WTC11 (cell line): ENCODE data around the gene SHISA6. TPM values are rescaled to one million over a fixed set of nuclear protein-coding genes. Genes with fewer than 3 reads are reported as not detected.

ENCODE experiments used
- ATAC-seq: fragments of 200-7000 bp; cut with Tn5 transposase; 2 replicates; pipeline ENCODE4 v1.10.0; 2021; ENCODE audit warnings: mild to moderate bottlenecking, moderate library complexity
- CTCF ChIA-PET: fragments of 300-600 bp; sonication (Branson Sonifier 250); formaldehyde crosslinking; loops from one replicate; lab custom pipeline; 2021; ENCODE audit warnings: antibody characterized with exemption; lab: Charles Lee
- POLR2A ChIA-PET: fragments of 350-600 bp; sonication (Branson Sonifier 250); formaldehyde crosslinking; loops from one replicate; lab custom pipeline; 2021; ENCODE audit warnings: antibody characterized with exemption; lab: Charles Lee
- DNase-seq: peaks from one replicate; pipeline ENCODE4 v3.0.0; 2021; ENCODE audit warnings: low spot score
- H3K27ac Mint-ChIP-seq: 2 replicates; pipeline ENCODE4 v1.8.0; 2021; ENCODE audit warnings: mixed read lengths
- H3K27me3 Mint-ChIP-seq: 2 replicates; pipeline ENCODE4 v1.8.0; 2021; ENCODE audit warnings: low read depth, mild to moderate bottlenecking, moderate library complexity, mixed read lengths
- H3K36me3 Mint-ChIP-seq: 2 replicates; pipeline ENCODE4 v1.8.0; 2021; ENCODE audit warnings: mixed read lengths
- H3K4me1 Mint-ChIP-seq: 2 replicates; pipeline ENCODE4 v1.8.0; 2022; ENCODE audit warnings: mixed read lengths
- H3K4me3 Mint-ChIP-seq: 2 replicates; pipeline ENCODE4 v1.8.0; 2021; ENCODE audit warnings: mild to moderate bottlenecking, moderate library complexity, mixed read lengths
- H3K9me3 Mint-ChIP-seq: 2 replicates; pipeline ENCODE4 v1.8.0; 2021; ENCODE audit warnings: mixed read lengths
- CBFB ChIP-seq: sonication (generic); formaldehyde crosslinking; IDR thresholded peaks from 2 replicates; pipeline ENCODE4 v1.8.1; 2022; ENCODE audit warnings: mild to moderate bottlenecking, low read depth, missing genetic modification reagents
- CREM ChIP-seq: sonication (generic); formaldehyde crosslinking; IDR thresholded peaks from 2 replicates; pipeline ENCODE4 v1.8.1; 2022; ENCODE audit warnings: mild to moderate bottlenecking, missing genetic modification reagents, moderate library complexity
- ELF4 ChIP-seq: sonication (generic); formaldehyde crosslinking; IDR thresholded peaks from 2 replicates; pipeline ENCODE4 v1.8.1; 2022; ENCODE audit warnings: low read depth, mild to moderate bottlenecking, moderate library complexity, missing genetic modification reagents
- FOXJ3 ChIP-seq: sonication (generic); formaldehyde crosslinking; IDR thresholded peaks from 2 replicates; pipeline ENCODE4 v1.9.0; 2021; ENCODE audit warnings: missing genetic modification reagents, mild to moderate bottlenecking, borderline replicate concordance
- MXD4 ChIP-seq: fragments of 250-450 bp; sonication (Bioruptor Pico); IDR thresholded peaks from 2 replicates; pipeline ENCODE4 v1.8.0; 2021; ENCODE audit warnings: mild to moderate bottlenecking, moderate library complexity, borderline replicate concordance
- NFE2L1 ChIP-seq: sonication (generic); formaldehyde crosslinking; IDR thresholded peaks from 2 replicates; pipeline ENCODE4 v1.8.1; 2023; ENCODE audit warnings: missing genetic modification reagents
- NR3C1 ChIP-seq: sonication (generic); formaldehyde crosslinking; conservative IDR thresholded peaks from 2 replicates; pipeline ENCODE4 v1.8.1; 2023; ENCODE audit warnings: low read depth, mild to moderate bottlenecking, missing genetic modification reagents
- SMAD4 ChIP-seq: sonication (generic); formaldehyde crosslinking; IDR thresholded peaks from 2 replicates; pipeline ENCODE4 v1.8.0; 2022; ENCODE audit warnings: mild to moderate bottlenecking, missing genetic modification reagents
- TCF7 ChIP-seq: sonication (generic); formaldehyde crosslinking; IDR thresholded peaks from 2 replicates; pipeline ENCODE4 v1.8.0; 2022; ENCODE audit warnings: mild to moderate bottlenecking, low read depth, missing genetic modification reagents, moderate library complexity
- TEAD1 ChIP-seq: sonication (generic); formaldehyde crosslinking; IDR thresholded peaks from 2 replicates; pipeline ENCODE4 v1.8.0; 2022; ENCODE audit warnings: mild to moderate bottlenecking, missing genetic modification reagents
- ZNF232 ChIP-seq: sonication (generic); formaldehyde crosslinking; IDR thresholded peaks from 2 replicates; pipeline ENCODE4 v1.8.0; 2022; ENCODE audit warnings: mild to moderate bottlenecking, missing genetic modification reagents
- ZNF416 ChIP-seq: fragments of 250-450 bp; sonication (Bioruptor Pico); IDR thresholded peaks from 2 replicates; pipeline ENCODE4 v1.9.0; 2021; ENCODE audit warnings: mild to moderate bottlenecking, inconsistent platforms
- ZNF423 ChIP-seq: fragments of 250-450 bp; sonication (Bioruptor Pico); IDR thresholded peaks from 2 replicates; pipeline ENCODE4 v2.1.2; 2022; ENCODE audit warnings: mild to moderate bottlenecking, moderate library complexity
- total RNA-seq: library from RNA; stranded (reverse); gene quantifications from 3 replicates; pipeline ENCODE4 v1.2.3, GENCODE V29; 2021
- TF ChIP-seq, protein P1 (sequence below): sonication (generic); formaldehyde crosslinking; conservative IDR thresholded peaks from 2 replicates; pipeline ENCODE4 v1.8.1; 2023; ENCODE audit warnings: mild to moderate bottlenecking, low read depth, missing genetic modification reagents, moderate library complexity
- TF ChIP-seq, protein P2 (sequence below): fragments of 200-600 bp; IDR thresholded peaks from 2 replicates; pipeline ENCODE4 v1.8.0; 2022; ENCODE audit warnings: antibody characterized with exemption
- TF ChIP-seq, protein P3 (sequence below): fragments of 250-450 bp; sonication (Bioruptor Pico); IDR thresholded peaks from 2 replicates; pipeline ENCODE4 v1.9.0; 2021; ENCODE audit warnings: mild to moderate bottlenecking
- TF ChIP-seq, protein P4 (sequence below): sonication (generic); formaldehyde crosslinking; IDR thresholded peaks from 2 replicates; pipeline ENCODE4 v1.8.1; 2023; ENCODE audit warnings: mild to moderate bottlenecking, missing genetic modification reagents, borderline replicate concordance
- TF ChIP-seq, protein P5 (sequence below): fragments of 250-450 bp; sonication (Bioruptor Pico); IDR thresholded peaks from 2 replicates; pipeline ENCODE4 v1.9.0; 2021; ENCODE audit warnings: mild to moderate bottlenecking
- TF ChIP-seq, protein P6 (sequence below): sonication (generic); formaldehyde crosslinking; IDR thresholded peaks from 2 replicates; pipeline ENCODE4 v1.8.1; 2023; ENCODE audit warnings: mild to moderate bottlenecking, missing genetic modification reagents, moderate library complexity
- TF ChIP-seq, protein P7 (sequence below): fragments of 250-450 bp; sonication (Bioruptor Pico); conservative IDR thresholded peaks from 2 replicates; pipeline ENCODE4 v1.9.0; 2021; ENCODE audit warnings: mild to moderate bottlenecking

The SHISA6 gene
- total RNA-seq, 1 experiment from 2014 or later: 1.1 TPM

DNA sequence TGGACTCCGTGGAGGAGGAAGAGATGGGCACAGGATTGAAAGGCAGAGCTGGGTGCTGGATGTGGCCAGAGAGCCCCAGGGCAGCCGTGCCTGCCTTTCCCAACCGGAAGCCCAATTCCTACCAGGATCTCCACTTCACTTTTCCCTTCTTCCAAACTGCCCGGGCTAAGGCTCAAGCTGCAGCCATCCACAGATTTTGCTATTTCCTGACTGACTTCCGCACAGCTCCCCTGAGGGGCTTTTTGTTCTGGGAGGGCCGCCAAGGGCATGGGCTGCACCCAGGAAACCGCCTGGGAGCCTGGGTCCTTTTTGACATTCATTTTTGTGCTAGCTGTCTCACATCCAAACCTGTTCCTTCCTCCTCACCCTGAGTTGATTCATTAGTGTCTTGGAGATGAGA lies 4.2 kb downstream of the SHISA6 start (continued):
- TF ChIP-seq, protein P1, sequence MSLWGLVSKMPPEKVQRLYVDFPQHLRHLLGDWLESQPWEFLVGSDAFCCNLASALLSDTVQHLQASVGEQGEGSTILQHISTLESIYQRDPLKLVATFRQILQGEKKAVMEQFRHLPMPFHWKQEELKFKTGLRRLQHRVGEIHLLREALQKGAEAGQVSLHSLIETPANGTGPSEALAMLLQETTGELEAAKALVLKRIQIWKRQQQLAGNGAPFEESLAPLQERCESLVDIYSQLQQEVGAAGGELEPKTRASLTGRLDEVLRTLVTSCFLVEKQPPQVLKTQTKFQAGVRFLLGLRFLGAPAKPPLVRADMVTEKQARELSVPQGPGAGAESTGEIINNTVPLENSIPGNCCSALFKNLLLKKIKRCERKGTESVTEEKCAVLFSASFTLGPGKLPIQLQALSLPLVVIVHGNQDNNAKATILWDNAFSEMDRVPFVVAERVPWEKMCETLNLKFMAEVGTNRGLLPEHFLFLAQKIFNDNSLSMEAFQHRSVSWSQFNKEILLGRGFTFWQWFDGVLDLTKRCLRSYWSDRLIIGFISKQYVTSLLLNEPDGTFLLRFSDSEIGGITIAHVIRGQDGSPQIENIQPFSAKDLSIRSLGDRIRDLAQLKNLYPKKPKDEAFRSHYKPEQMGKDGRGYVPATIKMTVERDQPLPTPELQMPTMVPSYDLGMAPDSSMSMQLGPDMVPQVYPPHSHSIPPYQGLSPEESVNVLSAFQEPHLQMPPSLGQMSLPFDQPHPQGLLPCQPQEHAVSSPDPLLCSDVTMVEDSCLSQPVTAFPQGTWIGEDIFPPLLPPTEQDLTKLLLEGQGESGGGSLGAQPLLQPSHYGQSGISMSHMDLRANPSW: no peak
- no peak for TF ChIP-seq NFE2L1 (CRISPR knock-in tag)
- TF ChIP-seq, protein P2, sequence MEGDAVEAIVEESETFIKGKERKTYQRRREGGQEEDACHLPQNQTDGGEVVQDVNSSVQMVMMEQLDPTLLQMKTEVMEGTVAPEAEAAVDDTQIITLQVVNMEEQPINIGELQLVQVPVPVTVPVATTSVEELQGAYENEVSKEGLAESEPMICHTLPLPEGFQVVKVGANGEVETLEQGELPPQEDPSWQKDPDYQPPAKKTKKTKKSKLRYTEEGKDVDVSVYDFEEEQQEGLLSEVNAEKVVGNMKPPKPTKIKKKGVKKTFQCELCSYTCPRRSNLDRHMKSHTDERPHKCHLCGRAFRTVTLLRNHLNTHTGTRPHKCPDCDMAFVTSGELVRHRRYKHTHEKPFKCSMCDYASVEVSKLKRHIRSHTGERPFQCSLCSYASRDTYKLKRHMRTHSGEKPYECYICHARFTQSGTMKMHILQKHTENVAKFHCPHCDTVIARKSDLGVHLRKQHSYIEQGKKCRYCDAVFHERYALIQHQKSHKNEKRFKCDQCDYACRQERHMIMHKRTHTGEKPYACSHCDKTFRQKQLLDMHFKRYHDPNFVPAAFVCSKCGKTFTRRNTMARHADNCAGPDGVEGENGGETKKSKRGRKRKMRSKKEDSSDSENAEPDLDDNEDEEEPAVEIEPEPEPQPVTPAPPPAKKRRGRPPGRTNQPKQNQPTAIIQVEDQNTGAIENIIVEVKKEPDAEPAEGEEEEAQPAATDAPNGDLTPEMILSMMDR: no peak
- TF ChIP-seq ZNF423 (CRISPR knock-in tag): no peak
- TF ChIP-seq FOXJ3 (CRISPR knock-in tag): no peak
- TF ChIP-seq, protein P3, sequence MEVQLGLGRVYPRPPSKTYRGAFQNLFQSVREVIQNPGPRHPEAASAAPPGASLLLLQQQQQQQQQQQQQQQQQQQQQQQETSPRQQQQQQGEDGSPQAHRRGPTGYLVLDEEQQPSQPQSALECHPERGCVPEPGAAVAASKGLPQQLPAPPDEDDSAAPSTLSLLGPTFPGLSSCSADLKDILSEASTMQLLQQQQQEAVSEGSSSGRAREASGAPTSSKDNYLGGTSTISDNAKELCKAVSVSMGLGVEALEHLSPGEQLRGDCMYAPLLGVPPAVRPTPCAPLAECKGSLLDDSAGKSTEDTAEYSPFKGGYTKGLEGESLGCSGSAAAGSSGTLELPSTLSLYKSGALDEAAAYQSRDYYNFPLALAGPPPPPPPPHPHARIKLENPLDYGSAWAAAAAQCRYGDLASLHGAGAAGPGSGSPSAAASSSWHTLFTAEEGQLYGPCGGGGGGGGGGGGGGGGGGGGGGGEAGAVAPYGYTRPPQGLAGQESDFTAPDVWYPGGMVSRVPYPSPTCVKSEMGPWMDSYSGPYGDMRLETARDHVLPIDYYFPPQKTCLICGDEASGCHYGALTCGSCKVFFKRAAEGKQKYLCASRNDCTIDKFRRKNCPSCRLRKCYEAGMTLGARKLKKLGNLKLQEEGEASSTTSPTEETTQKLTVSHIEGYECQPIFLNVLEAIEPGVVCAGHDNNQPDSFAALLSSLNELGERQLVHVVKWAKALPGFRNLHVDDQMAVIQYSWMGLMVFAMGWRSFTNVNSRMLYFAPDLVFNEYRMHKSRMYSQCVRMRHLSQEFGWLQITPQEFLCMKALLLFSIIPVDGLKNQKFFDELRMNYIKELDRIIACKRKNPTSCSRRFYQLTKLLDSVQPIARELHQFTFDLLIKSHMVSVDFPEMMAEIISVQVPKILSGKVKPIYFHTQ (CRISPR knock-in tag): no peak
- TF ChIP-seq CBFB (CRISPR knock-in tag): no peak
- no peak for TF ChIP-seq MXD4 (CRISPR knock-in tag)

DNA sequence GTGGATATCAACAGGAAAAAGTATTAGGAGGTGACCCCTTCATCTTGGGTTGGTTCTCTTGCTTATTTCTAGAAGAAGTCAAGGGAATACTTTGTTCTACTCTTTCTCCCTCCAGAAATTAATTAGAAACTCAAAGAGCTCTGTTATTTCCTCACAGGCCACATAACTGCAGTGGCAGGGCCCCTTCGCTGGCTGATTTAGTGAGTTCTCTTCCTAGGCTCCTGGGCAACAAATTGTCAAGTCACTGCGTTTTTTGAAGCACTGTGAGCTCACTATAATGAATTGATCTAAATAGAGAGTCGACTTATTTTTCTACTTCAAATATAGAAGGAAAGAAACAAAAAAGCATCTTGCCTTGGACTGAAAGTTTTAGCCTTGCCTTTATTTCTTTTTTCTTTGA lies 4.8 kb downstream of the SHISA6 start:
- H3K4me1 Mint-ChIP-seq: no peaks in the 10 kb centered on the region
- CTCF ChIA-PET: no interaction called here
- peaks cover 67% of the 10 kb centered on the region for H3K9me3 Mint-ChIP-seq
- peaks cover 39% of the 10 kb centered on the region for H3K27me3 Mint-ChIP-seq
- POLR2A ChIA-PET: no interaction called here
- DNase-seq: no peak
- no peak overlapping the region for H3K27ac Mint-ChIP-seq
- no peak overlapping the region for H3K4me3 Mint-ChIP-seq
- no peak for ATAC-seq
- no peak for TF ChIP-seq ZNF232
- no peak for TF ChIP-seq TCF7 (CRISPR knock-in tag)
- no peak for TF ChIP-seq CREM (CRISPR knock-in tag)
- peaks cover 68% of the 10 kb centered on the region for H3K36me3 Mint-ChIP-seq

DNA sequence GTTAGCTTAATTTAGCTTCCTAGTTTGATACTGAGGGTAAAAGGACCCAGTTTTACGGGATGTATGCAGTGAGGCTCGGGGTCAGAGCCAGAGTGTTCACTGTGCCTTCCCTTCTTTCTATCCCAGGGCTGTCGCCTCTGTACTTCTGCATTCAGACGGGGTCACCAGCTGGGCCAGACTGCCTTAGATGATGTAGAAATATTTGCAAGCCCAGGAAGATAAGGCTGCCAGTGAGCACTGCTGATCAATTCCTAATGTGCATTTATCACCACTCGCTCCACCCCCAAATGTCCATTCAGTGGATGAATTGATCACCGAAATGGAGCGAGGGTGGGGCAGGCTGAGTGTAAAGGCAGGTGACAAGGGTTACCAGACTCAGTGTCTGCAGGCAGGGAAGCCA lies 9.1 kb downstream of the SHISA6 start:
- H3K27ac Mint-ChIP-seq: no peak overlapping the region
- no peak for DNase-seq
- H3K4me3 Mint-ChIP-seq: no peak overlapping the region
- peaks cover 78% of the 10 kb centered on the region for H3K9me3 Mint-ChIP-seq
- ATAC-seq: no peak
- POLR2A ChIA-PET: no interaction called here
- CTCF ChIA-PET: no interaction called here
- H3K4me1 Mint-ChIP-seq: no peaks in the 10 kb centered on the region
- peaks cover 7% of the 10 kb centered on the region; the same call in 1 of the 2 replicates for H3K27me3 Mint-ChIP-seq
- peaks cover 77% of the 10 kb centered on the region for H3K36me3 Mint-ChIP-seq
- TF ChIP-seq, protein P4, sequence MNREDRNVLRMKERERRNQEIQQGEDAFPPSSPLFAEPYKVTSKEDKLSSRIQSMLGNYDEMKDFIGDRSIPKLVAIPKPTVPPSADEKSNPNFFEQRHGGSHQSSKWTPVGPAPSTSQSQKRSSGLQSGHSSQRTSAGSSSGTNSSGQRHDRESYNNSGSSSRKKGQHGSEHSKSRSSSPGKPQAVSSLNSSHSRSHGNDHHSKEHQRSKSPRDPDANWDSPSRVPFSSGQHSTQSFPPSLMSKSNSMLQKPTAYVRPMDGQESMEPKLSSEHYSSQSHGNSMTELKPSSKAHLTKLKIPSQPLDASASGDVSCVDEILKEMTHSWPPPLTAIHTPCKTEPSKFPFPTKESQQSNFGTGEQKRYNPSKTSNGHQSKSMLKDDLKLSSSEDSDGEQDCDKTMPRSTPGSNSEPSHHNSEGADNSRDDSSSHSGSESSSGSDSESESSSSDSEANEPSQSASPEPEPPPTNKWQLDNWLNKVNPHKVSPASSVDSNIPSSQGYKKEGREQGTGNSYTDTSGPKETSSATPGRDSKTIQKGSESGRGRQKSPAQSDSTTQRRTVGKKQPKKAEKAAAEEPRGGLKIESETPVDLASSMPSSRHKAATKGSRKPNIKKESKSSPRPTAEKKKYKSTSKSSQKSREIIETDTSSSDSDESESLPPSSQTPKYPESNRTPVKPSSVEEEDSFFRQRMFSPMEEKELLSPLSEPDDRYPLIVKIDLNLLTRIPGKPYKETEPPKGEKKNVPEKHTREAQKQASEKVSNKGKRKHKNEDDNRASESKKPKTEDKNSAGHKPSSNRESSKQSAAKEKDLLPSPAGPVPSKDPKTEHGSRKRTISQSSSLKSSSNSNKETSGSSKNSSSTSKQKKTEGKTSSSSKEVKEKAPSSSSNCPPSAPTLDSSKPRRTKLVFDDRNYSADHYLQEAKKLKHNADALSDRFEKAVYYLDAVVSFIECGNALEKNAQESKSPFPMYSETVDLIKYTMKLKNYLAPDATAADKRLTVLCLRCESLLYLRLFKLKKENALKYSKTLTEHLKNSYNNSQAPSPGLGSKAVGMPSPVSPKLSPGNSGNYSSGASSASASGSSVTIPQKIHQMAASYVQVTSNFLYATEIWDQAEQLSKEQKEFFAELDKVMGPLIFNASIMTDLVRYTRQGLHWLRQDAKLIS (CRISPR knock-in tag): no peak
- TF ChIP-seq, protein P5, sequence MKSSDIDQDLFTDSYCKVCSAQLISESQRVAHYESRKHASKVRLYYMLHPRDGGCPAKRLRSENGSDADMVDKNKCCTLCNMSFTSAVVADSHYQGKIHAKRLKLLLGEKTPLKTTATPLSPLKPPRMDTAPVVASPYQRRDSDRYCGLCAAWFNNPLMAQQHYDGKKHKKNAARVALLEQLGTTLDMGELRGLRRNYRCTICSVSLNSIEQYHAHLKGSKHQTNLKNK (CRISPR knock-in tag): no peak
- no peak for TF ChIP-seq NR3C1 (CRISPR knock-in tag)
- no peak for TF ChIP-seq ELF4 (CRISPR knock-in tag)
- TF ChIP-seq, protein P6, sequence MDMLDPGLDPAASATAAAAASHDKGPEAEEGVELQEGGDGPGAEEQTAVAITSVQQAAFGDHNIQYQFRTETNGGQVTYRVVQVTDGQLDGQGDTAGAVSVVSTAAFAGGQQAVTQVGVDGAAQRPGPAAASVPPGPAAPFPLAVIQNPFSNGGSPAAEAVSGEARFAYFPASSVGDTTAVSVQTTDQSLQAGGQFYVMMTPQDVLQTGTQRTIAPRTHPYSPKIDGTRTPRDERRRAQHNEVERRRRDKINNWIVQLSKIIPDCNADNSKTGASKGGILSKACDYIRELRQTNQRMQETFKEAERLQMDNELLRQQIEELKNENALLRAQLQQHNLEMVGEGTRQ: no peak
- TF ChIP-seq SMAD4 (CRISPR knock-in tag): no peak
- no peak for TF ChIP-seq ZNF416 (CRISPR knock-in tag)
- TF ChIP-seq, protein P7, sequence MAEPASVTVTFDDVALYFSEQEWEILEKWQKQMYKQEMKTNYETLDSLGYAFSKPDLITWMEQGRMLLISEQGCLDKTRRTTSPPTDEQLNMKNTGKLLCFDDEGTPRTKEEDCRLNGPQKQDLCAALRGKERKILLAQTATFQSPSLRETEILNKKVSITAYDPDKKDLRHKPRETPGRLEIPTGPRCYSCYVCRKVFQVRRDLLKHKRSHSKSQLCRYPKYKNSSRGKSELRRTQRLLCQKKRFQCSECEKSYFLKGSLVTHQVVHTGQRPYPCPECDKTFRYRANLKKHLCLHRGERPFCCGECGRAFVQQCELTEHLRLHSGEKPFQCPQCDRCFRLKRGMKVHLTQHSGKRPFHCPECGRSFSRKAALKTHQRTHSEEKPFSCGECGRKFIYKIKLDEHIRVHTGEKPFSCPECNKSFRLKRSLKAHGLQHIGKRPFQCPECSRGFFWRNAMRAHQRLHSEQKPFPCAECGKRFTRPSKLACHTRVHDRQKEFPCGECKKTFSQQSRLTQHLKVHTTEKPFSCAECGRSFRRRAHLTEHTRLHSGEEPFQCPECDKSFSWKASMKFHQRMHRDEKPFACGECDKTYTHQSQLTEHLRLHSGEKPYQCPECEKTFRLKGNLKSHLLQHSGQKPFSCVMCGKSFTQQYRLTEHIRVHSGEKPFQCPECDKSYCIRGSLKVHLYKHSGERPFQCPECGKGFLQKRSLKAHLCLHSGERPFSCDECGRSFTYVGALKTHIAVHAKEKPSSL (CRISPR knock-in tag): no peak
- TF ChIP-seq TEAD1 (CRISPR knock-in tag): no peak
